Skeletal muscle tissue (tissue), 4 donors: ENCODE data around the gene RAET1L. TPM values are rescaled to one million over a fixed set of nuclear protein-coding genes. Genes with fewer than 3 reads are reported as not detected.
A peak's percentile ranks its signal among the peaks of the same experiment; 100 is the strongest.
"Not testable (repeated sequence)": the region's sequence is repeated elsewhere in the genome, so short reads cannot be mapped to it uniquely, and the experiment has no call there.

Experiments used
- H3K27ac ChIP-seq: one replicate; pipeline ENCODE4 v1.7.0; 2013; ENCODE audit warnings: mild to moderate bottlenecking, low read depth, low read length, inconsistent platforms
- H3K27me3 ChIP-seq, 3 donors: one replicate each; pipeline ENCODE4 v1.7.0; 2013; ENCODE audit warnings: low read length in 3 of 3; ENCODE audit not compliant: control insufficient read depth in 3 of 3, insufficient read depth in 3 of 3
- H3K36me3 ChIP-seq, 3 donors: one replicate each; pipeline ENCODE4 v1.7.0; 2013; ENCODE audit warnings: low read length in 3 of 3; ENCODE audit not compliant: control insufficient read depth in 3 of 3, insufficient read depth in 3 of 3
- H3K4me1 ChIP-seq, 3 donors: one replicate each; pipeline ENCODE4 v1.7.0; 2013; ENCODE audit warnings: low read length in 3 of 3, mild to moderate bottlenecking in 3 of 3; ENCODE audit not compliant: control insufficient read depth in 3 of 3, insufficient read depth in 3 of 3
- H3K4me3 ChIP-seq, 3 donors: one replicate each; pipeline ENCODE4 v1.7.0; 2013; ENCODE audit warnings: low read length in 3 of 3
- H3K9ac ChIP-seq, 3 donors: one replicate each; pipeline ENCODE4 v1.7.0; 2013; ENCODE audit warnings: low read length in 3 of 3, mild to moderate bottlenecking in 3 of 3, moderate library complexity in 2 of 3, low read depth in 1 of 3
- H3K9me3 ChIP-seq, 3 donors: one replicate each; pipeline ENCODE4 v1.7.0; 2013; ENCODE audit warnings: low read length in 3 of 3; ENCODE audit not compliant: control insufficient read depth in 3 of 3
- total RNA-seq: library from RNA; depleted of rRNA; stranded (reverse); fragments of >200 nt; gene quantifications from one replicate; pipeline ENCODE4 v1.2.3, GENCODE V29; 2014
- donor health status: Osteomylitis.

RAET1L gene
- total RNA-seq, 1 donor from 2014 or later = not detected

DNA sequence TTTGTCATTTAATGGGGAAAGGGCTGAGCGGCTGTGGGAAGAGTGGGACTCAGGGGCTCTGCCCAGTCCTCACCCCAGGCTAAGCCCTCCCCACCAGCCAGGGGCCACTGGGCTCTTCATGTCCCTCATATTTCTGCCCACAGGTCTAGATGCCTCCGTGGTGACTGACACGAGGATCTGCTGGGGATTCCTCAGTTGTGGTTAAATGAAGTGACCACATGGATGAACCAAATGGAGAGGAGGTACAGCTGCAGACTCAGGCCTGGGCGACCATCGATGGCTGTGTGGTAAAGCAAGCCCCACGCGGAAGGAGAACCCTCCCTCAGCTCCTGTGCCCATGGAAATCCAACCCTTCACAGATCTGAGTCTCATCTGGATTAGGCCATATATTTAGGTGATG lies 29.4 kb downstream of the RAET1L start:
- Histone ChIP-seq H3K9me3 (no peaks in the 10 kb centered on the region), H3K9ac (no peak overlapping the region), H3K36me3 (no peaks in the 10 kb centered on the region), H3K4me3 (no peak overlapping the region), H3K27ac (no peak overlapping the region), H3K4me1 (peaks cover under 1 to 5% (median 1%) of the 10 kb centered on the region in 3 donors), H3K27me3 (peaks cover 54 to 84% (median 71%) of the 10 kb centered on the region in 3 donors)

- no peak overlapping the region for H3K27ac ChIP-seq
- peaks cover 7 to 9% (median 8%) of the 10 kb centered on the region in 3 donors for H3K4me1 ChIP-seq
- no peaks in the 10 kb centered on the region for H3K36me3 ChIP-seq
- no peaks in the 10 kb centered on the region for H3K9me3 ChIP-seq
- no peak overlapping the region for H3K4me3 ChIP-seq
- no peak overlapping the region for H3K9ac ChIP-seq
- peaks cover 61 to 85% (median 72%) of the 10 kb centered on the region in 3 donors for H3K27me3 ChIP-seq
Measured at GRCh38 chr6:149995235-149995750, 30.0 kb downstream of the RAET1L start.

DNA sequence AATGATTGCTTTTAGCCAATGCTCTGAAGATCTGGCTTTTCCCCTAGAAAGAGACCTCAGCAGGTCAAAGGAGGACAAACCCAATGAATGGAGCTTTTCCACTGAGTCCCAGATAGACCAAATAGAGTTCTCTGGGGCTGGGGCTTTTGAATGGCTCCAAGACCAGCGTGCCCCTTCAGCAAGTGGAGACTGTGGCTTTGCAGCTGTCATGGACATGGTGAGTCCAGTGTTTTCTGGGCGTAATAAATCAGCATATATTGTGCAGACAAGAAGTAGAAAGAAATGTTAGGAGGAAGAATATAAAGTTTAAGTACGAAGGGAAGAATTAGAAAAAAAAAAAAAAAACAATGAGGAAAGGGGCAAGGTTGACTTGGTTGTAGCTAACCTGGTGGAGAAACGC lies 33.5 kb downstream of the RAET1L start:
- peaks cover 80 to 96% (median 82%) of the 10 kb centered on the region in 3 donors for H3K27me3 ChIP-seq
- no peak overlapping the region for H3K4me3 ChIP-seq
- no peak overlapping the region for H3K27ac ChIP-seq
- H3K9me3 ChIP-seq = peaks cover 0 to 9% (median 8%) of the 10 kb centered on the region in 3 donors
- H3K4me1 ChIP-seq = peaks cover 13 to 14% (median 13%) of the 10 kb centered on the region in 3 donors
- H3K9ac ChIP-seq = no peak overlapping the region
- no peaks in the 10 kb centered on the region for H3K36me3 ChIP-seq

DNA sequence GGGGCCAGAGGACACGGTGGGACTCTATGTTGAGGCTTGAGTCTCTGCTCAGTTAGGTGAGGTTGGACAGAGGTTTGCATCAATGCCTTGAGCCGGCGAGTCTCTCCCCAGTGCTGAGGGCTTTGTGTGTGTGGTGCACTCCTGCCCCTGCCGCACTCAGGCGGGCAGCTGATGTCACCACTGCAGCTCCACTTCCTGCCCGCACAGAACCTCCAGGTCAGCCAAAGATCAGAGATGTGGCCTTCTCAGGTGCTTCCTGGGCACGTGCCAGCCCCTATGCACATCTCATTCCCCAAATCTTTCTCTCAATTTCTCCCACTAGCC lies 33.9 kb downstream of the RAET1L start:
- not testable (repeated sequence) for H3K27ac ChIP-seq, H3K4me3 ChIP-seq, H3K9ac ChIP-seq, H3K36me3 ChIP-seq, H3K9me3 ChIP-seq
- peaks cover 13 to 14% (median 13%) of the 10 kb centered on the region in 3 donors for H3K4me1 ChIP-seq
- peaks cover 81 to 97% (median 84%) of the 10 kb centered on the region in 3 donors for H3K27me3 ChIP-seq

DNA sequence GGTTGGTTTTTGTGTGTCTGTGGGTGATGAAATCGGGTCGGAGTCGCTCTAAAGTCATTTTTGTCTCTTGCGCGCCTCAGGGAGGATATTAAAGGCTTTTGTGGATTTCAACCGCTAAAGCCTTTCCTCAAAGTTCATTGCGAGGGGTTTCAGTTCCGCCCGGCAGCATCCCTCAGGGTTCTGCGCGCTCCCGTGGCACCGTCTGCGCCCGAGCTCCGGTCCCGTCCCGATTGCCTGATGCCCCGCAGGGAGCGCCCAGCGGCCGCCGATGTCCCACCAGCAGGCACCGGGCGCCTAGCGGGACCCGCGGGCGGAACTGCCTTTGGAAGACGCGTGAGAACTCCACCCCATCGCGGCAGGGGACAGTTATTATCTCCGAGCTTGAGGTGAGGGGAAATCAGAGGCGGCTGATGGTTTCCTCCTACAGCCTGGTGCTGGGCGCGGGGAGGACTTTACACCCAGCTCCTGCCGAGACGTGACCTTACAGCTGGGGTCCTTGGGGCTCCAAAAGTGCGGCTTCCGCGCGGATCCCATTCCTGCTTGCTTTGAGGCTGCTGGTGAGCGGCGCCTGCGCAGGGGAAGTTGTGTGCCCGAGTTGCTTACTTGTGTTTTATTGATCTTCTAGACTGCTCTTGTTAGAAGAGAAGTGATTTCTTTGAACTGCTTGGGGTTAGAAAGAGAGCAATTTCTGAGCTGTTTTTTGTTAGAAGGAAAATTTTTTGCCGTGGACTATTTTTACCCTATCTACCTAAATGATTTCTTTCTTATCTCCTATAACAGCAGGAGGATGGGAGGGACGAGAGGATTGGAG lies 34.5 kb downstream of the RAET1L start:
- Histone ChIP-seq H3K4me1 (peaks cover 13 to 14% (median 13%) of the 10 kb centered on the region in 3 donors), H3K27me3 (peaks cover 82 to 97% (median 84%) of the 10 kb centered on the region in 3 donors), H3K4me3 (peak overlapping the region in 2 of 3 donors; percentile 17 to 61), H3K9ac (no peak overlapping the region), H3K9me3 (peaks cover 0 to 9% (median 8%) of the 10 kb centered on the region in 3 donors), H3K36me3 (no peaks in the 10 kb centered on the region), H3K27ac (no peak overlapping the region)

DNA sequence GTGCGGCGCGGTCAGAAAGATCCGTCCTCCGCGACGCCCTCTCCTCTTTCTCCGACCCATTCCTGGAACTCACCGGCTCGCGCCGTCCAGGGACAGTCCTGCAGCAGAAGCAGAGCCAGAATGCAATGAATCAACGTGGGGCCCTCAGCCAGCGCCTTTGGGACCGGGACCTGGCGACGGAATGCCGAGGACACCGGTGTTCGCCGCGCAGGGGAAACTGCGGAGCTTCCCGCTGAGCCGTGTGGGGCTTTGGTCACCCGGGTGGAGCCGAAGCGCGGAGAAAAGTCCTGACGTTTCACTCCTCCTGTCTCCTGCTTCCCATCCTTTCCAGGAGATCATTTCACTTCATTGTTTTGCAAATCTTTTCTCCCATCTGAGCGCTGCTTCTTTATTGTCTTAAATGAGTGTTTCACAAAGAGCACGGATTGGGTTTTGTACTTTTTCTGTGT lies 35.1 kb downstream of the RAET1L start:
- Histone ChIP-seq H3K36me3 (no peaks in the 10 kb centered on the region), H3K9ac (no peak overlapping the region), H3K27ac (no peak overlapping the region), H3K4me3 (peak overlapping the region in 1 of 3 donors; percentile 17), H3K4me1 (peaks cover 13 to 14% (median 13%) of the 10 kb centered on the region in 3 donors), H3K27me3 (peaks cover 82 to 97% (median 84%) of the 10 kb centered on the region in 3 donors), H3K9me3 (peaks cover 0 to 9% (median 8%) of the 10 kb centered on the region in 3 donors)

DNA sequence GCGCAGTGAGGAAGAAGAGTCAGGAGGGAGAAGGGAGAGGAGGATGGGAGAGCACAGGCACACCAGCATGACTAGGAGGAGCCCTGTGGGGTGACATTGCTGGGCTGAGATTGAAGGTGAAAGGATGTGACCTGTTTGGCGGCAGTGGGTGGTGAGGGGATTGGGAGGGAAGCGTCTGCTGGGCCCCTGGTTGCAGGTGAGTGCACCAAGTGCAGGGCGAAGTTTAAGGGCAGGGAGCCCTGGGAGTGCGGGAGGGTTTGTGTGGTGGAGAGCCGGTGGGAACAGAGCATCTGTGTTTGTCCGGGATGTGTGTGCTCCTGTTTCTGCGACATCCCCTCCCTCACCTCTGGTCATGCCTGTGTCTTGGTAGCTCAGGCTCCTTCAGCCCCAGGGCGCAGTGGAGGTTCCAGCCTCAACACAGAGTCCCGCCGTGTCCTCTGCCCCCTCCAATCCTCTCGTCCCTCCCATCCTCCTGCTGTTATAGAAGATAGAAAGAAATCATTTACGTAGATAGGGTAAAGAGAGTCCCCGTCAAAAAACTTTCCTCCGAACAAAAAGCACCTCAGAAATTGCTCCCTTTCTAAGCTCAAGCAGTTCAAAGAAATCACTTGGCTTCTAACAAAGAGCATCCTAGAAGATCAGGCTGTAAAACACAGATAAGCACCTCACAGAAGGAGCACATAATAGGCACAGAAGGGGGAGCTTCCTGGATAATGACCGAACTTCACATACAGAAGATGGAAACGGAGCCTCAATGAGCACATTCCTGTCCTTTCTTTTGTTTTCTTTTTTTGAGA lies 36.6 kb downstream of the RAET1L start:
- Histone ChIP-seq H3K9me3 (peaks cover 0 to 9% (median 8%) of the 10 kb centered on the region in 3 donors), H3K9ac (no peak overlapping the region), H3K4me1 (peaks cover 13 to 14% (median 13%) of the 10 kb centered on the region in 3 donors), H3K4me3 (no peak overlapping the region), H3K36me3 (no peaks in the 10 kb centered on the region), H3K27ac (no peak overlapping the region), H3K27me3 (peaks cover 80 to 92% (median 82%) of the 10 kb centered on the region in 3 donors)

GRCh38 chr6:149987602-149988107 lies 37.7 kb downstream of the RAET1L start:
- H3K27ac ChIP-seq = no peak overlapping the region
- H3K9ac ChIP-seq = no peak overlapping the region
- peaks cover 80 to 91% (median 82%) of the 10 kb centered on the region in 3 donors for H3K27me3 ChIP-seq
- no peak overlapping the region for H3K4me3 ChIP-seq
- H3K9me3 ChIP-seq = peaks cover 0 to 9% (median 8%) of the 10 kb centered on the region in 3 donors
- peaks cover 13 to 14% (median 13%) of the 10 kb centered on the region in 3 donors for H3K4me1 ChIP-seq
- no peaks in the 10 kb centered on the region for H3K36me3 ChIP-seq

DNA sequence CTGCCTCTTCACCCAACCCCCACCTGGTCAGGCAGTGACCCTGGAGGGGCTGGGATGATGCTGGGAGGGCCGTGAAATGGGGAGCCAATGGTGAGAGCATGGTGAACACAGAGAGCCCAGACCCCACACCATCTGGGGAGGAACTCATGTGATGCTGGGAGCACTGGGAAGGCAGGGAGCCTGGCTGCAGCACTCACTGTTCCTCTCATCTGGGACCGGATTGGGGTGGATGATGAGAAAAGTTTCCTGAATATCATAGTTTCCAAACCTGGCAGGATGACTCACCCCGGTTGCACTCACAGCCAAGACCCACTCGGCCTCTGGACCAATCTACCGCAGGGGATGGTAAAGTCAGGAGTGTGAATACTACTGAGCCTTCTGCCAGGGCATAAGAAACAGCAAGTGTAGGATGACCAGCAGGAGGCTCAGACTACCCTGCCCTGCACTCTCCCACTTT lies 39.8 kb downstream of the RAET1L start:
- Histone ChIP-seq H3K27me3 (peaks cover 65 to 79% (median 78%) of the 10 kb centered on the region in 3 donors), H3K36me3 (no peaks in the 10 kb centered on the region), H3K9ac (no peak overlapping the region), H3K27ac (no peak overlapping the region), H3K9me3 (peaks cover 0 to 9% (median 8%) of the 10 kb centered on the region in 3 donors), H3K4me1 (peaks cover 4 to 8% (median 8%) of the 10 kb centered on the region in 3 donors), H3K4me3 (no peak overlapping the region)
